Measurements from ENCODE around the gene MFN2.
A peak's percentile ranks its signal among the peaks of the same experiment; 100 is the strongest.

Gene MFN2

GRCh38 chr1:12049616-12050015 is 69.4 kb downstream of the MFN2 start:
- no peak for DNase-seq (ENCODE audit: low spot score)

- no peak for DNase-seq (ENCODE audit: low spot score)
These were observed 71.1 kb downstream of the MFN2 start for GRCh38 chr1:12051361-12051760.

GRCh38 chr1:12052008-12052573 is 71.8 kb downstream of the MFN2 start:
- peak; percentile 25 for DNase-seq (ENCODE audit: low spot score)

GRCh38 chr1:12052997-12053686 is 72.9 kb downstream of the MFN2 start:
- DNase-seq (ENCODE audit: low spot score) = peak; percentile 75

GRCh38 chr1:12053752-12054548 is 73.7 kb downstream of the MFN2 start:
- no peak for DNase-seq (ENCODE audit: low spot score)

- no peak for DNase-seq (ENCODE audit: low spot score)
These were observed 75.0 kb downstream of the MFN2 start for GRCh38 chr1:12055259-12055658.

GRCh38 chr1:12056331-12056841 is 76.1 kb downstream of the MFN2 start:
- no peak for DNase-seq (ENCODE audit: low spot score)

- DNase-seq (ENCODE audit: low spot score) = no peak
These were observed 77.1 kb downstream of the MFN2 start for GRCh38 chr1:12057382-12057781.

GRCh38 chr1:12057940-12058687 is 77.9 kb downstream of the MFN2 start:
- DNase-seq (ENCODE audit: low spot score) = no peak

- DNase-seq (ENCODE audit: low spot score) = no peak
These were observed 79.0 kb downstream of the MFN2 start for GRCh38 chr1:12059226-12059625.

- no peak for DNase-seq (ENCODE audit: low spot score)
These were observed 79.6 kb downstream of the MFN2 start for GRCh38 chr1:12059722-12060464.

- DNase-seq (ENCODE audit: low spot score) = no peak
These were observed 80.3 kb downstream of the MFN2 start for GRCh38 chr1:12060500-12060899.
